ENCODE results near the gene AZIN2. TPM values are rescaled to one million over a fixed set of nuclear protein-coding genes. Genes with fewer than 3 reads are reported as not detected.

AZIN2 gene
- 1.5 and 4.4 TPM in 2 replicates for total RNA-seq (2014; rRNA removed; shearing (Covaris generic))
- 2.8 and 4.4 TPM in 2 replicates for polyA plus RNA-seq (2016; fragmentation: Nextera tagmentation; extraction: Ambion mirVana)

GRCh38 chr1:33080885-33081553 is at the start of gene AZIN2:
Gene AZIN2 (plus strand): TSS chr1:33081153. CDS start chr1:33082250, 1,097 bp downstream.
- in situ Hi-C loops (cut with MboI), result no loop called here
- Histone ChIP-seq H3K4me2 (ENCODE audit: unreplicated experiment) (peak within 1 kb of the TSS; percentile 89), H3K79me2 (ENCODE audit: insufficient read depth) (no peaks in the 10 kb centered on the region), H4K20me1 (ENCODE audit: insufficient read depth) (no peaks in the 10 kb centered on the region), H2AFZ (peak within 1 kb of the TSS; percentile 95), H3F3A (ENCODE audit: insufficient read depth) (no peaks in the 10 kb centered on the region), H3K9me3 (ENCODE audit: low read depth) (no peaks in the 10 kb centered on the region), H3K9me2 (ENCODE audit: insufficient read depth) (no peaks in the 10 kb centered on the region), H3K36me3 (ENCODE audit: low read depth) (no peaks in the 10 kb centered on the region), H3K27me3 (replicated peaks; ENCODE audit: insufficient read depth) (no peaks in the 10 kb centered on the region), H3K9ac (peak within 1 kb of the TSS; percentile 73), H3K27ac (no peak within 1 kb of the TSS), H3K4me3 (peak within 1 kb of the TSS; percentile 74), H3K4me1 (ENCODE audit: insufficient read depth) (peaks cover 6% of the 10 kb centered on the region; the same call in 1 of the 2 replicates)
- WGBS, 2 experiments (ENCODE audit: low coverage in 1 of 2, low lambda C conversion rate in 2 of 2, missing lambda C conversion rate in 2 of 2), result 1 to 2% methylated on average over 33 to 43 of the region's 52 CpGs
- peak; percentile 96 for DNase-seq
- no peak for TF ChIP-seq EZH2 (IDR thresholded peaks at IDR 0.05; ENCODE audit: insufficient read depth, poor library complexity, severe bottlenecking)
- no peak for TF ChIP-seq EZH2phosphoT487 (IDR thresholded peaks at IDR 0.05; ENCODE audit: insufficient read depth, low read depth)

- no peaks in the 10 kb centered on the region for H3F3A ChIP-seq (ENCODE audit: insufficient read depth)
Measured at GRCh38 chr1:33031506-33031905, 49.4 kb upstream of the AZIN2 start.

DNA sequence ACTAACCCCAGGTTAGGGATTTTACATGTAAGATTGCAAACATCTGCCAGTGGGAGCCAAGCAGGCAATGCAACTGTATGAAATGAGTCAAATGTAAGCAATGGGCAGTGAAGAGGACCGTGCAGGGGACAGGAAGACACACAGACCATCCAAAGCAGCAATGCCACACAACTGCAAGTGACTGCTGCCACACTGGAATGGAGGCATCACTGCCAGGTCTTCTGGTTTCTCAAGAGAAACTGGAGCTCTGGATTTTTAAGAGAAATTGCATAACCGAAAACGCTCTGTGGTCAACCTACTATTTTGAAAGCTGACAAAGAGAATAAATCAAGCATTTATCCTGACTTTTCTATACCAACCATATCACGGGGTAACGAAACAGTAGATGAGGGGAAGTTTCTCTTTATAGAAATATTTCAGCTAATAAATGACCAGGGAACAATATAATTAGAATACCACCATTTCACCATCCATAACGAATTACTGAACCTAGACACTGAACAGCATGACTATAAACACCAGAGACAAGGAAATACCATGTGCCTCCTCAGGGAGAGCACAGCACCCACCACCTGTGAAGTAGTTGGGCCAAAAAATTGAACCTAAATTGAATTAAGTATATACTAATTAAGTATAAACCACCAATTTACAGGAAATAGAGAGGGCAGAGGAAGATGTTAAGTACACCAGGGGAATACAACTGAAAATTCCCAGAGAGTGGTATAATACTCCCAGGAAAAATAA is 48.7 kb upstream of the AZIN2 start:
- Histone ChIP-seq H3K79me2 (ENCODE audit: insufficient read depth) (peaks cover 94% of the 10 kb centered on the region), H3K27ac (no peak overlapping the region), H3K9ac (no peak overlapping the region), H3K36me3 (ENCODE audit: low read depth) (peaks cover 5% of the 10 kb centered on the region; the same call in 1 of the 2 replicates), H3K4me2 (ENCODE audit: unreplicated experiment) (no peak overlapping the region), H2AFZ (no peak overlapping the region), H3K4me3 (no peak overlapping the region), H3F3A (ENCODE audit: insufficient read depth) (peaks cover 3% of the 10 kb centered on the region; the same call in 1 of the 2 replicates), H3K9me3 (ENCODE audit: low read depth) (no peaks in the 10 kb centered on the region), H3K9me2 (ENCODE audit: insufficient read depth) (no peaks in the 10 kb centered on the region), H4K20me1 (ENCODE audit: insufficient read depth) (no peaks in the 10 kb centered on the region; the same call in 1 of the 2 replicates), H3K27me3 (replicated peaks; ENCODE audit: insufficient read depth) (no peaks in the 10 kb centered on the region), H3K4me1 (ENCODE audit: insufficient read depth) (peaks cover 13% of the 10 kb centered on the region)
- peak; percentile 33 for DNase-seq
- in situ Hi-C loops (cut with MboI), result no loop called here
- no peak for TF ChIP-seq EZH2phosphoT487 (IDR thresholded peaks at IDR 0.05; ENCODE audit: insufficient read depth, low read depth)
- no peak for TF ChIP-seq EZH2 (IDR thresholded peaks at IDR 0.05; ENCODE audit: insufficient read depth, poor library complexity, severe bottlenecking)
- WGBS, 2 experiments (ENCODE audit: low coverage in 1 of 2, low lambda C conversion rate in 2 of 2, missing lambda C conversion rate in 2 of 2), result 85 to 88% methylated on average over 6 of the region's 6 CpGs

More at GRCh38 chr1:33031506-33031905, 49.4 kb upstream of the AZIN2 start:
- Histone ChIP-seq H3K4me2 (ENCODE audit: unreplicated experiment) (no peak overlapping the region), H3K79me2 (ENCODE audit: insufficient read depth) (peaks cover 100% of the 10 kb centered on the region), H3K9ac (no peak overlapping the region), H3K36me3 (ENCODE audit: low read depth) (peaks cover 5% of the 10 kb centered on the region; the same call in 1 of the 2 replicates), H3K4me1 (ENCODE audit: insufficient read depth) (peaks cover 9% of the 10 kb centered on the region), H3K27me3 (replicated peaks; ENCODE audit: insufficient read depth) (no peaks in the 10 kb centered on the region), H3K9me3 (ENCODE audit: low read depth) (no peaks in the 10 kb centered on the region), H3K4me3 (no peak overlapping the region), H4K20me1 (ENCODE audit: insufficient read depth) (no peaks in the 10 kb centered on the region; the same call in 1 of the 2 replicates), H2AFZ (no peak overlapping the region), H3K27ac (no peak overlapping the region), H3K9me2 (ENCODE audit: insufficient read depth) (no peaks in the 10 kb centered on the region)
- WGBS, 2 experiments (ENCODE audit: low coverage in 1 of 2, low lambda C conversion rate in 2 of 2, missing lambda C conversion rate in 2 of 2), result 93% methylated on average over 4 of the region's 4 CpGs
- TF ChIP-seq EZH2 (IDR thresholded peaks at IDR 0.05; ENCODE audit: insufficient read depth, poor library complexity, severe bottlenecking) (no peak), EZH2phosphoT487 (IDR thresholded peaks at IDR 0.05; ENCODE audit: insufficient read depth, low read depth) (no peak)
- DNase-seq, result no peak
- in situ Hi-C loops (cut with MboI), result no loop called here

DNA sequence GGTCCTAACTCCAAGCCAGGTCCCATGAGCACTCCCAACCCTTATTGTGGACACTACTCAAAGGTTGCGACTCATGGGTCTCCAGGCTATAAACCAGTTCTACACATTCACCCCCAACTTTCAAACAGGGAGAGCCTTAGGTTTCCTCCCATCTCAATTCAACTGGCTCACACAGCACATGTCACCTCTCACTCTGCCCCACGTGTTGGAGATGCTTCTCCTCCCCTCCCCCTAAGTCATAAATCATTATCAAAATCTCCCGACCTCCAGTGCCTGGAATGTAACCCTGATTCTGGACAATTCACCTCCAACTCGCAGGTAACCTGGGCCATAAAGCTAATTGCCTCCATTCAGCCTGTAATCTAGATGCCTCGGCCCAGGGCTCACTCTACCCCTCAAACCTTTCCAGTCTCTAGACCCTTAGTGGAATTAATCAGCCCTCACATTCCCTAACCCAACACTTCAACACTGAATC is 44.9 kb upstream of the AZIN2 start:
- Histone ChIP-seq H3K9ac (peak overlapping the region; percentile 97), H4K20me1 (ENCODE audit: insufficient read depth) (no peaks in the 10 kb centered on the region), H3K27ac (peak overlapping the region; percentile 86), H3F3A (ENCODE audit: insufficient read depth) (peaks cover 4% of the 10 kb centered on the region; the same call in 1 of the 2 replicates), H3K36me3 (ENCODE audit: low read depth) (no peaks in the 10 kb centered on the region; the same call in 1 of the 2 replicates), H3K4me2 (ENCODE audit: unreplicated experiment) (peak overlapping the region; percentile 90), H3K27me3 (replicated peaks; ENCODE audit: insufficient read depth) (no peaks in the 10 kb centered on the region), H3K4me1 (ENCODE audit: insufficient read depth) (peaks cover 13% of the 10 kb centered on the region), H3K9me3 (ENCODE audit: low read depth) (no peaks in the 10 kb centered on the region), H2AFZ (peak overlapping the region; percentile 82), H3K4me3 (peak overlapping the region; percentile 96), H3K79me2 (ENCODE audit: insufficient read depth) (peaks cover 56% of the 10 kb centered on the region), H3K9me2 (ENCODE audit: insufficient read depth) (no peaks in the 10 kb centered on the region)
- WGBS, 2 experiments (ENCODE audit: low coverage in 1 of 2, low lambda C conversion rate in 2 of 2, missing lambda C conversion rate in 2 of 2), result 11% methylated on average over 5 of the region's 5 CpGs
- in situ Hi-C loops (cut with MboI), result no loop called here
- DNase-seq, result peak; percentile 70
- no peak for TF ChIP-seq EZH2 (IDR thresholded peaks at IDR 0.05; ENCODE audit: insufficient read depth, poor library complexity, severe bottlenecking)
- TF ChIP-seq EZH2phosphoT487 (IDR thresholded peaks at IDR 0.05; ENCODE audit: insufficient read depth, low read depth), result no peak
